Right cardiac atrium (tissue), 5 donors: ENCODE results near the gene CEMIP. TPM values are rescaled to one million over a fixed set of nuclear protein-coding genes. Genes with fewer than 3 reads are reported as not detected.

Source experiments
- ATAC-seq, 2 donors: fragments of 200-7000 bp; cut with Tn5 transposase; one replicate each; pipeline versions ENCODE4 v1.8.0 to v1.9.1; 2020; ENCODE audit warnings: moderate library complexity in 2 of 2, mild to moderate bottlenecking in 1 of 2
- DNase-seq, 3 donors: peaks; one replicate each; pipeline ENCODE4 v3.0.0-alpha.2; 2020
- H3K27ac ChIP-seq: one replicate; pipeline ENCODE4 v1.5.1; 2013; ENCODE audit warnings: mild to moderate bottlenecking, low read length, control low read depth, moderate library complexity
- H3K27me3 ChIP-seq: one replicate; pipeline ENCODE4 v1.6.1; 2013; ENCODE audit not compliant: control insufficient read depth, insufficient read depth
- H3K4me1 ChIP-seq: one replicate; pipeline ENCODE4 v1.6.1; 2013; ENCODE audit warnings: low read length; ENCODE audit not compliant: control insufficient read depth, insufficient read depth
- H3K4me3 ChIP-seq: one replicate; pipeline ENCODE4 v1.5.1; 2013; ENCODE audit warnings: low read length, control low read depth
- H3K9me3 ChIP-seq: one replicate; pipeline ENCODE4 v1.6.1; 2013; ENCODE audit warnings: low read length; ENCODE audit not compliant: control insufficient read depth
- WGBS: extraction: QIAGEN DNeasy Blood & Tissue Kit; methylation state at CpG from one replicate; pipeline ENCODE4 v1.1.7; 2013; 5-methylcytosine and 5-hydroxymethylcytosine counted together
- intact Hi-C, 4 donors: fragments of 100-400 bp; cut with DNase I; formaldehyde crosslinking; loops; one replicate each; pipeline versions ENCODE4 v1.11.0 to v1.14.0; 2022 to 2023
- long read RNA-seq, 4 donors: library from polyadenylated mRNA; unstranded; transcript quantifications; one replicate each; pipeline ENCODE4 v2.0.0, GENCODE V29; 2020 to 2021
- polyA plus RNA-seq: library from polyadenylated mRNA; stranded (reverse); fragments of 200-250 nt; gene quantifications from one replicate; pipeline ENCODE4 v1.2.3, GENCODE V29; 2013
- total RNA-seq, 4 donors: library from RNA; stranded (reverse); fragmentation: NEBNext Ultra II Directional; extraction: Animal tissue kit (Norgen Biotek cat#: 25700); gene quantifications; one replicate each; pipeline ENCODE4 v1.2.1, GENCODE V29; 2021
- donor health status: healthy with polysubstance abuse.
- donor health status: DM: no; HTN: yes; CAD: no.
- donor health status: DM: no; HTN: no; CAD: no.
- donor health status: DM: no; HTN: yes; CAD: no; lungs with severe emphysema.
- donor health status: DM: yes; HTN: yes; CAD: no.

Gene CEMIP
- total RNA-seq: 1 to 10 TPM; 1.1 to 3.9 (median 2.7) TPM
- polyA plus RNA-seq: 0.23 TPM
- long read RNA-seq, donor 1, partial matches to known transcripts: 2 of 5 reads
- long read RNA-seq, donor 1, other reads (novel, unspliced or antisense): 3 of 5 reads
- long read RNA-seq, donor 2, full-length matches to known transcripts: 2 of 2 reads
- long read RNA-seq, donor 2, partial matches to known transcripts: 0 of 2 reads
- long read RNA-seq, donor 2, other reads (novel, unspliced or antisense): 0 of 2 reads
- long read RNA-seq, donor 3, partial matches to known transcripts: 5 of 8 reads
- long read RNA-seq, donor 3, other reads (novel, unspliced or antisense): 3 of 8 reads
- long read RNA-seq, donor 4, full-length matches to known transcripts: 1 of 3 reads
- long read RNA-seq, donor 4, partial matches to known transcripts: 1 of 3 reads
- long read RNA-seq, donor 4, other reads (novel, unspliced or antisense): 1 of 3 reads

- H3K4me1 ChIP-seq: peaks cover 6% of the 10 kb centered on the region
- WGBS: 1% methylated on average over 75 of the region's 75 CpGs
These were observed at the start of gene CEMIP for GRCh38 chr15:80778964-80779657. TSS of gene CEMIP (plus strand) at chr15:80779370. CDS start at chr15:80873880, 94,510 bp downstream.

GRCh38 chr15:80730387-80730786 is 48.8 kb upstream of the CEMIP start:
- ATAC-seq (no peak), DNase-seq (no peak)
- Histone ChIP-seq H3K4me3 (no peak overlapping the region), H3K27me3 (no peaks in the 10 kb centered on the region), H3K27ac (no peak overlapping the region), H3K9me3 (no peaks in the 10 kb centered on the region), H3K4me1 (peaks cover 4% of the 10 kb centered on the region)
- 79% methylated on average over 7 of the region's 7 CpGs for WGBS
- intact Hi-C loops: no loop called here

More at GRCh38 chr15:80778964-80779657, at the start of gene CEMIP:
- ATAC-seq: peak; percentile 88 to 89
- Histone ChIP-seq H3K9me3 (no peaks in the 10 kb centered on the region), H3K27me3 (no peaks in the 10 kb centered on the region), H3K27ac (no peak within 1 kb of the TSS), H3K4me3 (peak within 1 kb of the TSS; percentile 49)
- intact Hi-C loops: loop anchor here (2.0 to 10.0 kb wide), 7 partner anchors 144 to 324 kb away; no protein-coding TSS in a partner anchor
- DNase-seq: peak; percentile 70 to 90 (median 89)

GRCh38 chr15:80730926-80731325 is 48.2 kb upstream of the CEMIP start:
- WGBS: 50% methylated on average over 6 of the region's 6 CpGs
- Histone ChIP-seq H3K9me3 (no peaks in the 10 kb centered on the region), H3K27me3 (no peaks in the 10 kb centered on the region), H3K4me3 (no peak overlapping the region), H3K4me1 (peaks cover 4% of the 10 kb centered on the region), H3K27ac (no peak overlapping the region)
- ATAC-seq: peak in 1 of 2 donors; percentile 56
- intact Hi-C loops: no loop called here
- DNase-seq: peak in 2 of 3 donors; percentile 41 to 42

- Histone ChIP-seq H3K27ac (no peak overlapping the region), H3K27me3 (no peaks in the 10 kb centered on the region), H3K9me3 (no peaks in the 10 kb centered on the region), H3K4me1 (peaks cover 4% of the 10 kb centered on the region), H3K4me3 (no peak overlapping the region)
- intact Hi-C loops: no loop called here
- no peak for DNase-seq
- ATAC-seq: peak; percentile 29 to 41
- 44% methylated on average over 6 of the region's 6 CpGs for WGBS
These were observed 47.0 kb upstream of the CEMIP start for GRCh38 chr15:80732167-80732566.

- ATAC-seq (no peak), DNase-seq (no peak)
- intact Hi-C loops: no loop called here
- H3K9me3 ChIP-seq: no peaks in the 10 kb centered on the region
- H3K27ac ChIP-seq: no peak overlapping the region
- no peaks in the 10 kb centered on the region for H3K27me3 ChIP-seq
- peaks cover under 1% of the 10 kb centered on the region for H3K4me1 ChIP-seq
- H3K4me3 ChIP-seq: no peak overlapping the region
- WGBS: 94% methylated on average over 5 of the region's 5 CpGs
These were observed 46.4 kb upstream of the CEMIP start for GRCh38 chr15:80732818-80733217.

GRCh38 chr15:80733460-80733859 is 45.7 kb upstream of the CEMIP start:
- WGBS: 45% methylated on average over 1 of the region's 1 CpG
- H3K27ac ChIP-seq: no peak overlapping the region
- no peaks in the 10 kb centered on the region for H3K27me3 ChIP-seq
- H3K4me1 ChIP-seq: no peaks in the 10 kb centered on the region
- ATAC-seq (no peak), DNase-seq (no peak)
- H3K9me3 ChIP-seq: no peaks in the 10 kb centered on the region
- no peak overlapping the region for H3K4me3 ChIP-seq
- intact Hi-C loops: no loop called here

- intact Hi-C loops: no loop called here
- no peak for DNase-seq
- Histone ChIP-seq H3K9me3 (no peaks in the 10 kb centered on the region), H3K4me3 (no peak overlapping the region), H3K27me3 (no peaks in the 10 kb centered on the region), H3K27ac (no peak overlapping the region), H3K4me1 (no peaks in the 10 kb centered on the region)
- no peak for ATAC-seq
- 97% methylated on average over 8 of the region's 8 CpGs for WGBS
These were observed 43.8 kb upstream of the CEMIP start for GRCh38 chr15:80735344-80735743.

- DNase-seq (no peak), ATAC-seq (no peak)
- intact Hi-C loops: no loop called here
- Histone ChIP-seq H3K4me1 (no peaks in the 10 kb centered on the region), H3K4me3 (no peak overlapping the region), H3K27ac (no peak overlapping the region), H3K27me3 (no peaks in the 10 kb centered on the region), H3K9me3 (no peaks in the 10 kb centered on the region)
- WGBS: 63% methylated on average over 4 of the region's 4 CpGs
These were observed 42.6 kb upstream of the CEMIP start for GRCh38 chr15:80736560-80736959.

GRCh38 chr15:80739919-80740318 is 39.3 kb upstream of the CEMIP start:
- no peaks in the 10 kb centered on the region for H3K27me3 ChIP-seq
- H3K4me3 ChIP-seq: no peak overlapping the region
- no peak overlapping the region for H3K27ac ChIP-seq
- intact Hi-C loops: no loop called here
- H3K4me1 ChIP-seq: no peaks in the 10 kb centered on the region
- H3K9me3 ChIP-seq: no peaks in the 10 kb centered on the region
- no peak for ATAC-seq
- 89% methylated on average over 3 of the region's 3 CpGs for WGBS
- no peak for DNase-seq

- no peaks in the 10 kb centered on the region for H3K9me3 ChIP-seq
- no peak for DNase-seq
- H3K4me3 ChIP-seq: no peak overlapping the region
- H3K4me1 ChIP-seq: no peaks in the 10 kb centered on the region
- H3K27ac ChIP-seq: no peak overlapping the region
- ATAC-seq: no peak
- intact Hi-C loops: no loop called here
- WGBS: 97% methylated on average over 4 of the region's 4 CpGs
- H3K27me3 ChIP-seq: no peaks in the 10 kb centered on the region
These were observed 37.1 kb upstream of the CEMIP start for GRCh38 chr15:80742081-80742480.

- 94% methylated on average over 11 of the region's 11 CpGs for WGBS
- Histone ChIP-seq H3K27ac (no peak overlapping the region), H3K27me3 (no peaks in the 10 kb centered on the region), H3K9me3 (no peaks in the 10 kb centered on the region), H3K4me1 (no peaks in the 10 kb centered on the region), H3K4me3 (no peak overlapping the region)
- intact Hi-C loops: no loop called here
- no peak for ATAC-seq
- DNase-seq: no peak
These were observed 35.9 kb upstream of the CEMIP start for GRCh38 chr15:80743189-80743833.
